ENCODE data around the gene SRP14.

DNA sequence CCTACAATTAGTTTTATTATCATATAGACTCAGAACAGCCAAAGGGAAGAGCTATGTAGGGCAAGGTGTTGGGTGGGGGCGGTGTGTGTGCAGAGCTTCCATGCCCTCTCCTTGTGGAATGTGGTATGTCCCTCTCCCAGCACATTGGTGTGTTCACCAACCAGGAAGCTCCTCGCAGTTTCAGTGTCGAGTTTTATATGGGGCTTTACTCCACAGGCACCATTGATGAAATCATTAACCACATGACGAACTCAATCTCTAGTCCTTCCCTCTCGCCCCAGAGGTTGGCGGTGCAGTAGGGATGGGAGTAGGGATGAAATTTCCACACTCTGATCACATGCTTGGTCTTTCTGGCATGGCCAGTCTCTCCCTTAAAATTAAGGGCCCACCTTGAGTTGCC lies 13.6 kb upstream of the SRP14 start:
- TF ChIP-seq, protein P1, sequence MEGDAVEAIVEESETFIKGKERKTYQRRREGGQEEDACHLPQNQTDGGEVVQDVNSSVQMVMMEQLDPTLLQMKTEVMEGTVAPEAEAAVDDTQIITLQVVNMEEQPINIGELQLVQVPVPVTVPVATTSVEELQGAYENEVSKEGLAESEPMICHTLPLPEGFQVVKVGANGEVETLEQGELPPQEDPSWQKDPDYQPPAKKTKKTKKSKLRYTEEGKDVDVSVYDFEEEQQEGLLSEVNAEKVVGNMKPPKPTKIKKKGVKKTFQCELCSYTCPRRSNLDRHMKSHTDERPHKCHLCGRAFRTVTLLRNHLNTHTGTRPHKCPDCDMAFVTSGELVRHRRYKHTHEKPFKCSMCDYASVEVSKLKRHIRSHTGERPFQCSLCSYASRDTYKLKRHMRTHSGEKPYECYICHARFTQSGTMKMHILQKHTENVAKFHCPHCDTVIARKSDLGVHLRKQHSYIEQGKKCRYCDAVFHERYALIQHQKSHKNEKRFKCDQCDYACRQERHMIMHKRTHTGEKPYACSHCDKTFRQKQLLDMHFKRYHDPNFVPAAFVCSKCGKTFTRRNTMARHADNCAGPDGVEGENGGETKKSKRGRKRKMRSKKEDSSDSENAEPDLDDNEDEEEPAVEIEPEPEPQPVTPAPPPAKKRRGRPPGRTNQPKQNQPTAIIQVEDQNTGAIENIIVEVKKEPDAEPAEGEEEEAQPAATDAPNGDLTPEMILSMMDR (IDR thresholded peaks at IDR 0.05): no peak
- no peak for TF ChIP-seq POLR2A (IDR thresholded peaks at IDR 0.05)
